Choroid plexus epithelial cell (primary cell): ENCODE measurements around the gene CLIC1.
A peak's percentile ranks its signal among the peaks of the same experiment; 100 is the strongest.

Experiments
- DNase-seq: peaks from one replicate; pipeline ENCODE4 v3.0.0-alpha.2; 2010; ENCODE audit warnings: low read depth
- H3K4me3 ChIP-seq: 2 replicates; pipeline ENCODE4 v1.5.1; 2011; ENCODE audit warnings: low read depth, mild to moderate bottlenecking, control low read depth, low read length, moderate library complexity
- CTCF ChIP-seq: conservative IDR thresholded peaks from 2 replicates; pipeline ENCODE4 v1.5.1; 2011; ENCODE audit warnings: low read depth, mild to moderate bottlenecking, control low read depth, inconsistent platforms, low read length, moderate library complexity

The CLIC1 gene

GRCh38 chr6:31736021-31736767, at the start of gene CLIC1:
Gene CLIC1 (minus strand): TSS chr6:31736530. CDS start chr6:31736300, 230 bp downstream.
- TF ChIP-seq CTCF: no peak
- peak within 1 kb of the TSS; percentile 91 for H3K4me3 ChIP-seq
- peak; percentile 82 for DNase-seq

- no peak for DNase-seq
Measured at GRCh38 chr6:31785475-31785874, 49.1 kb upstream of the CLIC1 start.

GRCh38 chr6:31784098-31784925, 48.0 kb upstream of the CLIC1 start:
- H3K4me3 ChIP-seq: no peak overlapping the region
- no peak for TF ChIP-seq CTCF
- DNase-seq: no peak

More at GRCh38 chr6:31785475-31785874, 49.1 kb upstream of the CLIC1 start:
- no peak overlapping the region for H3K4me3 ChIP-seq
- no peak for TF ChIP-seq CTCF

- no peak for DNase-seq
- H3K4me3 ChIP-seq: no peak overlapping the region
- TF ChIP-seq CTCF: no peak
Measured at GRCh38 chr6:31782126-31782855, 46.0 kb upstream of the CLIC1 start.

GRCh38 chr6:31781244-31782125, 45.2 kb upstream of the CLIC1 start:
- TF ChIP-seq CTCF: no peak
- DNase-seq: no peak

GRCh38 chr6:31780507-31781243, 44.3 kb upstream of the CLIC1 start:
- no peak overlapping the region for H3K4me3 ChIP-seq
- DNase-seq: no peak
- TF ChIP-seq CTCF: no peak

More at GRCh38 chr6:31781244-31782125, 45.2 kb upstream of the CLIC1 start:
- H3K4me3 ChIP-seq: no peak overlapping the region
